Pancreas (tissue), 10 donors: ENCODE measurements around the gene C20orf96. TPM values are rescaled to one million over a fixed set of nuclear protein-coding genes. Genes with fewer than 3 reads are reported as not detected.
A peak's percentile ranks its signal among the peaks of the same experiment; 100 is the strongest.

Experiments used
- ATAC-seq, 4 donors: fragments of 200-7000 bp; cut with Tn5 transposase; one replicate each; pipeline versions ENCODE4 v1.8.0 to v1.9.1; 2020; ENCODE audit warnings: mild to moderate bottlenecking in 4 of 4, moderate library complexity in 4 of 4
- DNase-seq, 6 donors: peaks; one replicate each; pipeline ENCODE4 v3.0.0-alpha.2; 2020
- FAIRE-seq: peaks from 2 replicates; lab custom pipeline; 2012; peaks lifted over from hg19 to GRCh38; lab: Jason Lieb, UNC
- H3K27ac ChIP-seq, 4 donors: fragments of 200-600 bp; sonication (generic); 1 replicate in 3 of 4; 2 replicates in 1 of 4; pipeline versions ENCODE4 v1.5.0 to v1.8.0; 2020
- H3K27me3 ChIP-seq, 4 donors: fragments of 200-600 bp; one replicate each; pipeline ENCODE4 v1.8.0; 2021
- H3K36me3 ChIP-seq, 3 donors: fragments of 200-600 bp; sonication (generic) in 1 of 3; one replicate each; pipeline versions ENCODE4 v1.5.0 to v1.8.0; 2020 to 2021
- H3K4me1 ChIP-seq, 3 donors: fragments of 200-600 bp; one replicate each; pipeline ENCODE4 v1.8.0; 2021
- H3K4me3 ChIP-seq, 4 donors: fragments of 200-600 bp; sonication (generic) in 2 of 4; one replicate each; pipeline versions ENCODE4 v1.5.0 to v1.8.0; 2020 to 2021
- H3K9me3 ChIP-seq, 4 donors: fragments of 200-600 bp; one replicate each; pipeline ENCODE4 v1.8.0; 2021
- CTCF ChIP-seq, 4 donors: fragments of 200-600 bp; sonication (generic) in 3 of 4; IDR thresholded peaks; one replicate each; pipeline versions ENCODE4 v1.5.0 to v1.8.0; 2021; ENCODE audit warnings: antibody characterized with exemption in 4 of 4
- WGBS, 2 donors: extraction: QIAGEN DNeasy Blood & Tissue Kit; methylation state at CpG; one replicate each; pipeline ENCODE4 v1.1.7; 2013; 5-methylcytosine and 5-hydroxymethylcytosine counted together
- intact Hi-C, 3 donors: fragments of 100-400 bp; cut with DNase I; formaldehyde crosslinking; loops; one replicate each; pipeline versions ENCODE4 v1.11.1 to v1.14.2; 2022
- polyA plus RNA-seq, 2 donors: library from polyadenylated mRNA; stranded (reverse); fragments of 200-250 nt; gene quantifications; one replicate each; pipeline ENCODE4 v1.2.3, GENCODE V29; 2013
- total RNA-seq, 6 donors: library from RNA; stranded (reverse); fragmentation: NEBNext Ultra II Directional in 4 of 6; extraction: Animal tissue kit (Norgen Biotek cat#: 25700) in 4 of 6; gene quantifications; one replicate each; pipeline versions ENCODE4 v1.2.1 to v1.2.4, GENCODE V29; 2021 to 2023
- donor health status: healthy with polysubstance abuse.
- donor health status: DM: no; HTN: no; CAD: no; lungs with moderate emphysema.
- donor health status: DM: no; HTN: no; CAD: no.
- donor health status: control.
- donor health status: control.
- donor health status: Bipolar disorder and iron deficiency.
- donor health status: DM: yes; HTN: yes; CAD: no.
- donor health status: DM: no; HTN: no; CAD: no.
- donor health status: DM: no; HTN: no; CAD: no.
- donor health status: DM: yes; HTN: yes; CAD: no.

Gene C20orf96
- total and polyA plus RNA-seq, 8 donors = 2.5 to 6.8 (median 4.0) TPM

- whole genome bisulfite sequencing, 2 donors = 7 to 10% methylated on average over 15 of the region's 15 CpGs
- intact Hi-C loops = no loop called here
- peak overlapping the region; percentile 67 to 99 (median 88) for H3K4me3 ChIP-seq
- ATAC-seq = no peak
- no peaks in the 10 kb centered on the region for H3K36me3 ChIP-seq
- TF ChIP-seq CTCF (IDR thresholded peaks at IDR 0.05) = no peak
- H3K27ac ChIP-seq = peak overlapping the region in 3 of 4 donors; percentile 91 to 98 (median 98)
- no peak for DNase-seq
- no peaks in the 10 kb centered on the region for H3K27me3 ChIP-seq
- FAIRE-seq = no peak
- peaks cover 13 to 20% (median 16%) of the 10 kb centered on the region in 3 donors for H3K4me1 ChIP-seq
- no peaks in the 10 kb centered on the region for H3K9me3 ChIP-seq
Measured at GRCh38 chr20:298776-299391, 8.3 kb upstream of the C20orf96 start.

- Histone ChIP-seq H3K27ac (peak overlapping the region; percentile 91 to 98 (median 98)), H3K4me3 (peak overlapping the region; percentile 67 to 99 (median 88)), H3K4me1 (peaks cover 13 to 20% (median 16%) of the 10 kb centered on the region in 3 donors), H3K9me3 (no peaks in the 10 kb centered on the region), H3K36me3 (no peaks in the 10 kb centered on the region), H3K27me3 (no peaks in the 10 kb centered on the region)
- TF ChIP-seq CTCF (IDR thresholded peaks at IDR 0.05) = no peak
- FAIRE-seq (no peak), DNase-seq (peak; percentile 53 to 86 (median 70)), ATAC-seq (peak; percentile 44 to 75 (median 66))
- intact Hi-C loops = no loop called here
- 0 to 1% methylated on average over 67 to 75 of the region's 75 CpGs for WGBS, 2 donors
Measured at GRCh38 chr20:297925-298775, 7.6 kb upstream of the C20orf96 start.

- ATAC-seq (peak; percentile 87 to 92 (median 90)), FAIRE-seq (no peak), DNase-seq (peak; percentile 82 to 93 (median 88))
- no peaks in the 10 kb centered on the region for H3K36me3 ChIP-seq
- H3K4me1 ChIP-seq = peaks cover 13 to 20% (median 16%) of the 10 kb centered on the region in 3 donors
- H3K27me3 ChIP-seq = no peaks in the 10 kb centered on the region
- peak within 1 kb of the TSS; percentile 67 to 99 (median 88) for H3K4me3 ChIP-seq
- WGBS, 2 donors = 0% methylated on average over 53 to 99 of the region's 99 CpGs
- TF ChIP-seq CTCF (IDR thresholded peaks at IDR 0.05) = no peak
- H3K27ac ChIP-seq = peak within 1 kb of the TSS; percentile 91 to 98 (median 98)
- intact Hi-C loops = no loop called here
- H3K9me3 ChIP-seq = no peaks in the 10 kb centered on the region
Measured at GRCh38 chr20:297098-297924, 6.8 kb upstream of the C20orf96 start, which contains the start of gene ZCCHC3. Gene ZCCHC3 (plus strand): TSS chr20:297570. CDS start chr20:297587, 17 bp downstream.

GRCh38 chr20:295804-296203, 5.3 kb upstream of the C20orf96 start:
- H3K4me3 ChIP-seq = no peak overlapping the region
- no peak for ATAC-seq
- intact Hi-C loops = no loop called here
- no peak for TF ChIP-seq CTCF (IDR thresholded peaks at IDR 0.05)
- no peak for FAIRE-seq
- H3K27me3 ChIP-seq = no peaks in the 10 kb centered on the region
- no peak overlapping the region for H3K27ac ChIP-seq
- peaks cover 13 to 20% (median 16%) of the 10 kb centered on the region in 3 donors for H3K4me1 ChIP-seq
- no peaks in the 10 kb centered on the region for H3K36me3 ChIP-seq
- no peak for DNase-seq
- 80 to 83% methylated on average over 4 of the region's 4 CpGs for WGBS, 2 donors
- no peaks in the 10 kb centered on the region for H3K9me3 ChIP-seq
